Activated naive CD8-positive, alpha-beta T cell (primary cell): ENCODE results near the gene AGBL4.
"Not testable (repeated sequence)": the region's sequence is repeated elsewhere in the genome, so short reads cannot be mapped to it uniquely, and the experiment has no call there.

Experiments used
- H3K27ac Mint-ChIP-seq: one replicate; pipeline ENCODE4 v1.8.0; 2021; ENCODE audit warnings: mixed read lengths
- H3K27me3 Mint-ChIP-seq: one replicate; pipeline ENCODE4 v1.8.0; 2021; ENCODE audit warnings: mixed read lengths
- H3K36me3 Mint-ChIP-seq: one replicate; pipeline ENCODE4 v1.8.0; 2021; ENCODE audit warnings: mixed read lengths
- H3K4me1 Mint-ChIP-seq: one replicate; pipeline ENCODE4 v1.8.0; 2021; ENCODE audit warnings: low read depth, mixed read lengths
- H3K4me3 Mint-ChIP-seq: one replicate; pipeline ENCODE4 v1.8.0; 2021; ENCODE audit warnings: mild to moderate bottlenecking, mixed read lengths
- H3K9me3 Mint-ChIP-seq: one replicate; pipeline ENCODE4 v1.8.0; 2021; ENCODE audit warnings: low read depth, mixed read lengths

Gene AGBL4

GRCh38 chr1:49052102-49052501 is 971.7 kb downstream of the AGBL4 start:
- Mint-ChIP-seq H3K27ac (no peak overlapping the region), H3K4me3 (no peak overlapping the region), H3K36me3 (no peaks in the 10 kb centered on the region), H3K4me1 (no peaks in the 10 kb centered on the region), H3K27me3 (no peaks in the 10 kb centered on the region), H3K9me3 (no peaks in the 10 kb centered on the region)

DNA sequence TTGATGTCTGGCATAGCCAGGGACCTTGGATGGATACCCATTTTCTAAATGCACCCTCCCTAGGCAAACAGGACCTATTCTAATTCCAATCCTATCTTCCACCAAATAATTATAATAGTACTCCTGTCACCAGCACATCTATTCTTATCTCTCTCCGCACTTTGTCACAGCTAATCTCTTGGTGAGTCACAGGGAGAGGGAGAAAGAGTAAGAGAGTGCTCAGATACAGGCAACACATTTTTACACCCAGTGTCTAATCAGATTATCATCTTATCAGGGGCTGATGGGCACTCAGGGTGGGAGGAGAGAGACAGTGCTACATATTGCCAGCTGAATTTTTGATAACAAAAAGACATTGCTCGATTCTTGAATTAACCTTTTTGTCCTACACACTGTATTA is 972.1 kb downstream of the AGBL4 start:
- no peaks in the 10 kb centered on the region for H3K4me1 Mint-ChIP-seq
- no peaks in the 10 kb centered on the region for H3K36me3 Mint-ChIP-seq
- H3K9me3 Mint-ChIP-seq, result no peaks in the 10 kb centered on the region
- no peak overlapping the region for H3K4me3 Mint-ChIP-seq
- no peak overlapping the region for H3K27ac Mint-ChIP-seq
- no peaks in the 10 kb centered on the region for H3K27me3 Mint-ChIP-seq

- H3K27me3 Mint-ChIP-seq, result peaks cover 1% of the 10 kb centered on the region
- H3K4me3 Mint-ChIP-seq, result no peak overlapping the region
- no peaks in the 10 kb centered on the region for H3K36me3 Mint-ChIP-seq
- H3K27ac Mint-ChIP-seq, result no peak overlapping the region
- H3K9me3 Mint-ChIP-seq, result no peaks in the 10 kb centered on the region
- H3K4me1 Mint-ChIP-seq, result no peaks in the 10 kb centered on the region
These were observed 973.7 kb downstream of the AGBL4 start for GRCh38 chr1:49050041-49050440.

DNA sequence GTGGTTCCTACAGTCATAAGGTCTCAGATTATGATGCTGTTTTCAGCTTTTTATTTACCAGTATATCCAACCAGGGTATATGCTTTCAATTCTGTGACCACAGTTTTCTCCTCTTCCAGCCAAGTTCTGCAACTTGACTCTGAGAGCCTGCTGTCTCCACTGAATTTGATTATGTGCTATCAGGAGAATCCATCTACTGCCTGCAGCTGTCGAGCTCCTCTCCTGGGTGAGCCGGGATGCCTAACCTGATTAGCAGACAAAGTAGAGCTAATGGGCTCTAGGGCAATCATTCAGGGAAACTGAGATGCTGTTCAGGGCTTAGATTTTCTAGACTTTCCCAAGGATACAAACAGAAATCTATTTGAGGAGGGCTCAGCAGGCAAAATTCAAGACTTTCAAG is 975.6 kb downstream of the AGBL4 start:
- Mint-ChIP-seq H3K4me1 (no peaks in the 10 kb centered on the region), H3K4me3 (no peak overlapping the region), H3K27me3 (peaks cover 1% of the 10 kb centered on the region), H3K9me3 (no peaks in the 10 kb centered on the region), H3K27ac (no peak overlapping the region), H3K36me3 (no peaks in the 10 kb centered on the region)

DNA sequence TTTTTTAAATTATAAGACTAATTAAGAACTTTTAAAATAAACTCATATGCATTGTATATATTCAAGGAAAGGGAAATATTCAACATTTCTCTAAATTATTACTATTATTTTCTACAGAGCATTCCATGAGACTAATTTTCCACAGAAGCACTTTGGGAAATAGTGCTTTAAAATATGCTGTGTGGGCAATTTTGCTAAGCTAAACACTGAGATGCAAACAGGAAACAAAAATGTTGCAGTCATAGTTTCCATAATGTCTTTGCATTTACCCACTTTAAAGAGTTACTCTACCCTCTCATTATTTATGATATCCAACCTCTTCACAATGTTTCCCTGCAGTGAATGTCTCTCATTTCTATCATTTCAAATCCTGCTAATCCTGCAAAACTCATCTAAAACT is 977.4 kb downstream of the AGBL4 start:
- no peaks in the 10 kb centered on the region for H3K36me3 Mint-ChIP-seq
- no peak overlapping the region for H3K4me3 Mint-ChIP-seq
- H3K4me1 Mint-ChIP-seq, result no peaks in the 10 kb centered on the region
- H3K9me3 Mint-ChIP-seq, result no peaks in the 10 kb centered on the region
- peaks cover 2% of the 10 kb centered on the region for H3K27me3 Mint-ChIP-seq
- H3K27ac Mint-ChIP-seq, result no peak overlapping the region

- H3K27ac Mint-ChIP-seq, result no peak overlapping the region
- H3K4me3 Mint-ChIP-seq, result no peak overlapping the region
- H3K36me3 Mint-ChIP-seq, result no peaks in the 10 kb centered on the region
- H3K9me3 Mint-ChIP-seq, result no peaks in the 10 kb centered on the region
- H3K27me3 Mint-ChIP-seq, result peaks cover 2% of the 10 kb centered on the region
- H3K4me1 Mint-ChIP-seq, result no peaks in the 10 kb centered on the region
These were observed 978.4 kb downstream of the AGBL4 start for GRCh38 chr1:49045371-49045770.

DNA sequence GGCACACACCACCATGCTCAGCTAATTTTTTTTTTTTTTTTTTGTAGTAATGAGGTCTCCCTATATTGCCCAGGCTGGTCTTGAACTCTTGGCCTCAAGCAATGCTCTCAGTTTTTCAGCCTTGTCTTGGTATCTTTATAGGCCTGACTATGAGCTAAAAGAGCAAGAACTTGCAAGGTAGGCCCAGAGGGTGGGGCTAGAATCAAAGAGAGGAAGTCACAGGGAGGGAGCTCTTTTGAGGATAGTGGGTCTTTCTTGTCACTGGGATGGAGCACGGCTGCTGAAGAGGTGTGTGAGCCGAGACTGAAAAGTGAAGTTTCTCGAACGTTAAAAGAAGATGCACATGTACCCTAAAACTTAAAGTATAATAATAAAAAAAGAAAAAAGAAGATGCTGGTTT is 987.1 kb downstream of the AGBL4 start:
- Mint-ChIP-seq H3K27me3 (peaks cover 1% of the 10 kb centered on the region), H3K9me3 (no peaks in the 10 kb centered on the region), H3K4me3 (no peak overlapping the region), H3K27ac (no peak overlapping the region), H3K4me1 (no peaks in the 10 kb centered on the region), H3K36me3 (no peaks in the 10 kb centered on the region)

DNA sequence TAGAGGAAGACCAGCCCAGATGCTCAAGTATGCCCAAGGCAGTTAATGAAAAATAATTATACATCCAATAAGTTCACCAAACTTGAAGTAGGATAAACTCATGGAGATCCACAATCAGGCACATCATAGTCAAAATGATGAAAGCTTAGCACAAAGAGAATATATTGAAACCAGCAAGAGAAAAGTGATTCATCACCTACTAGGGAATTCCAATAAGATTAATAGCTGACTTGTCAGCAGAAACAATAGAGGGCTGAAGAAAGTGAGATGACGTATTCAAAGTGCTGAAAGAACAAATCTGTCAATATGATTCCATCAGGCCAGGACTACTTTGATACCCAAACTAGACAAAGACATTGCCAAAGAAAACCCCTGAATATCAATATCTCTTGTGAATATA is 995.4 kb downstream of the AGBL4 start:
- no peak overlapping the region for H3K27ac Mint-ChIP-seq
- peaks cover 8% of the 10 kb centered on the region for H3K9me3 Mint-ChIP-seq
- H3K4me3 Mint-ChIP-seq, result no peak overlapping the region
- no peaks in the 10 kb centered on the region for H3K36me3 Mint-ChIP-seq
- H3K27me3 Mint-ChIP-seq, result peaks cover 1% of the 10 kb centered on the region
- no peaks in the 10 kb centered on the region for H3K4me1 Mint-ChIP-seq

- no peak overlapping the region for H3K4me3 Mint-ChIP-seq
- H3K4me1 Mint-ChIP-seq, result no peaks in the 10 kb centered on the region
- H3K9me3 Mint-ChIP-seq, result peaks cover 8% of the 10 kb centered on the region
- no peaks in the 10 kb centered on the region for H3K36me3 Mint-ChIP-seq
- H3K27ac Mint-ChIP-seq, result no peak overlapping the region
- peaks cover 1% of the 10 kb centered on the region for H3K27me3 Mint-ChIP-seq
These were observed 997.4 kb downstream of the AGBL4 start for GRCh38 chr1:49026230-49026811.

DNA sequence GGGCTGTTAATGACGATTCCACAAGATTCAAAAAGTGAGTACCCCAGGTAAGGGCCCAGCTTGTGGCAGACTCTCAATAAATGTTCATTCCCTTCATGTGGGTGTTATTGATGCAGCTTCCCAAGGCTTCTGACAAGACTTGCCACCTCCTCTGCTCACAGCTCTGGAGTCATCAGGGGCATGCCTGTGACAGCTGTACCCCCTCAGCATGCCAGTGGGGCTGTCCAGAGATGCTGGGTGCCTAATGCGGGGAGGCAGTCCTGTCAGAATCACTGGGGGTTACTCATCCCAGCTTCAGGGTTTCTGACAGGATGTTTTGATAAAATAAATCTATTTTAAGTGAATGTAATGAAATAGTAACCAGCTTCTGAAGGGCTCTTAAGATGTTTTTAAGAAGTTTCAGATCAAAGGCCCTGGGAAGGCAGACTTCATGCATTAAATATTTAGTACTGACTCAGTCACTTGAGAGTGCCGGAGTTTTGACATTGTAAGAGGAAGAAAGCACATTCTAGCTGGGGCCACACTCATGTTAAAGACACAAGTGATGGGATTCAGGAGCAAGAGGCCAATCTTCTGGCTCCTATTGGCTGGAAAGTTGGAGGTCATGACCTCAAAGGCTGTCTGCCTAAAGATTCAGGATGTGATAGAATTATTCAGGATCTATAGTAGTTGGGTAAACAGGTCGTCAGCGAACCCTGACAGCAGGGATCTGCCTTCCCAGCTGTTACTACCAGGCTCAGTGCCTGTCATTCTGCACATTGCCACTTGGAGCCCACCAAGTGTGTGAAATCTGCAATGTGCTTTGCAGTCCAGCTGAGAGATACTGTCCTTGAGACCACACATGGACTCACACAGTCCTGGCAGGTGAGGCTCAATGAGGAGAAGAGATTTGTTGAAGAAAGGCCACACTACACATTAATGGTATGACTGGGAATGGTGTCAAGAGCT is 1007.5 kb downstream of the AGBL4 start:
- Mint-ChIP-seq H3K27me3 (no peaks in the 10 kb centered on the region), H3K4me3 (no peak overlapping the region), H3K27ac (no peak overlapping the region), H3K4me1 (no peaks in the 10 kb centered on the region), H3K36me3 (no peaks in the 10 kb centered on the region), H3K9me3 (no peaks in the 10 kb centered on the region)

- no peaks in the 10 kb centered on the region for H3K36me3 Mint-ChIP-seq
- H3K27ac Mint-ChIP-seq, result no peak overlapping the region
- no peaks in the 10 kb centered on the region for H3K4me1 Mint-ChIP-seq
- no peaks in the 10 kb centered on the region for H3K9me3 Mint-ChIP-seq
- H3K4me3 Mint-ChIP-seq, result no peak overlapping the region
- H3K27me3 Mint-ChIP-seq, result no peaks in the 10 kb centered on the region
These were observed 1010.7 kb downstream of the AGBL4 start for GRCh38 chr1:49013079-49013478.

DNA sequence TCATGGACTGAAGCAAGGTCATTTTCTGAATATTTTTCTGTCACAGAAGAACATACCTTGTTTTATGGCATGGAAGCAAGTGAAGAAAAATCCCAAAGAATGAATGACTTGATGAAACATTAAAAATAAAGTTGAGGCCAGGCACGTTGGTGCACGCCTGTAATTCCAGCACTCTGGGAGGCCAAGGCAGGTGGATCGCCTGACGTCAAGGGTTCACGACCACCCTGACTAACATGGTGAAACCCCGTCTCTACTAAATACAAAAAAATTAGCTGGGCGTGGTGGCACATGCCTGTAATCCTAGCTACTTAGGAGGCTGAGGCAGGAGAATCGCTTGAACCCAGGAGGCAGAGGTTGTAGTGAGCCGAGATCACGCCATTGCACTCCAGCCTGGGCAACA is 1020.8 kb downstream of the AGBL4 start:
- H3K4me3 Mint-ChIP-seq, H3K9me3 Mint-ChIP-seq, H3K4me1 Mint-ChIP-seq, H3K27me3 Mint-ChIP-seq, H3K27ac Mint-ChIP-seq, H3K36me3 Mint-ChIP-seq: not testable (repeated sequence)

GRCh38 chr1:48999321-48999720 is 1024.4 kb downstream of the AGBL4 start:
- Mint-ChIP-seq H3K4me3 (no peak overlapping the region), H3K4me1 (no peaks in the 10 kb centered on the region), H3K9me3 (no peaks in the 10 kb centered on the region), H3K27me3 (peaks cover 9% of the 10 kb centered on the region), H3K27ac (no peak overlapping the region), H3K36me3 (no peaks in the 10 kb centered on the region)

DNA sequence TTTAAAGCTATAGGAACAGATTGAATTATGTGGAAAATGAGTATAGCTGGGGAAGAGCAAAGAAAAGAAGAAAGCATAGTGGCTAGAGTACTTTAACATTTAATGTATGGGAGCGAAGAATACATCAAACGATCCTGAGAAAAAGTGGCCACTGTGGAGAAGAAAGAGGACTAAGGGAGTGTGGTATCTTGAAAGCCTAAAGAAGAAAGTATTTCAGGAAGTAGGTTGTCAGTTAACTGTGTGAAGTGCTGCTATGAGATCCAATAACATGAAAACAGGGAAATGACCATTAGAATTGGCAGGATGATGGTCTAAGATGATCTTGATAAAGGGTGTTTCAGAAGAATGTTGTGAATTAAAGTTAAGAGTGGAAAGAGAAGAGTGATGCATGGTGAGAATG is 1027.4 kb downstream of the AGBL4 start:
- Mint-ChIP-seq H3K36me3 (no peaks in the 10 kb centered on the region), H3K27me3 (no peaks in the 10 kb centered on the region), H3K4me3 (no peak overlapping the region), H3K27ac (no peak overlapping the region), H3K4me1 (no peaks in the 10 kb centered on the region), H3K9me3 (no peaks in the 10 kb centered on the region)

DNA sequence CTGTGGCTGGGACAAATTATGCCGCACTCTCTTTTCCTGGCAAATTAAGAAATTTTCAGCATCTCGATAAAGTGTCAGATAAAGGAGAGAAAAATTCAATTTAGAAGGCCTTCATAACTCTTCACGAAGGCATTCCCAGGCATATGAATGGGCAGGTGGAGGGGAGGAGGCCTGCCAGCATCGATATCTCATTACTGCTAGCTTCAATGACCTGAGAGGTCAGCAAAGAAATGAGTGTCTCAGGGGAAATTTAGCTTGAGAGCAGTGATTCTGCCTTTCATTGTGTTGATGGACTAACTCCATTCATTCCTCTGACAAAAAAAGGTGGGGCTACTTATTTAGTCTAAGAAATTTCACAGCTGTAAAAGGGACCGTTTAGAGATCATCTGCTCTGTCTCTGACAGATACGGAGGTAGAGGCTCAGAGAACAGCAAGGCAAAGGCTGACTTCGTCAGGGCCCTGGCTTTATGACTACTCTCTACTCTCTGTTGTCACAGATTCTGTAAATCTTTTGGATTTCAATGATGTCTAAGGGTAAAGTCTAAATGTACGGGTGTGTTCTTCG is 1035.0 kb downstream of the AGBL4 start:
- Mint-ChIP-seq H3K27me3 (peaks cover 2% of the 10 kb centered on the region), H3K27ac (no peak overlapping the region), H3K9me3 (peaks cover 4% of the 10 kb centered on the region), H3K4me3 (no peak overlapping the region), H3K4me1 (no peaks in the 10 kb centered on the region), H3K36me3 (no peaks in the 10 kb centered on the region)
